ENCODE data around the gene ARAP3. TPM values are rescaled to one million over a fixed set of nuclear protein-coding genes. Genes with fewer than 3 reads are reported as not detected.
A peak's percentile ranks its signal among the peaks of the same experiment; 100 is the strongest.

ARAP3 gene
- total RNA-seq, 1 donor from 2014 or later = 8.6 TPM

- Mint-ChIP-seq H3K4me3 (ENCODE audit: unreplicated experiment) (no peak overlapping the region), H3K27me3 (ENCODE audit: unreplicated experiment) (peaks cover 8% of the 10 kb centered on the region), H3K27ac (ENCODE audit: unreplicated experiment) (peak overlapping the region; percentile 38), H3K9me3 (ENCODE audit: unreplicated experiment) (peaks cover 8% of the 10 kb centered on the region), H3K36me3 (ENCODE audit: unreplicated experiment) (no peaks in the 10 kb centered on the region), H3K4me1 (ENCODE audit: low read depth, unreplicated experiment) (peaks cover 8% of the 10 kb centered on the region)
- no peak for TF ChIP-seq CTCF (IDR thresholded peaks at IDR 0.05; ENCODE audit: partially characterized antibody, unreplicated experiment)
- no peak for DNase-seq
Observed at GRCh38 chr5:141697586-141697985, 15.6 kb upstream of the ARAP3 start.

GRCh38 chr5:141696431-141696830, 14.4 kb upstream of the ARAP3 start:
- no peak for TF ChIP-seq CTCF (IDR thresholded peaks at IDR 0.05; ENCODE audit: partially characterized antibody, unreplicated experiment)

GRCh38 chr5:141695627-141696215, 13.7 kb upstream of the ARAP3 start:
- Mint-ChIP-seq H3K27ac (ENCODE audit: unreplicated experiment) (no peak overlapping the region), H3K36me3 (ENCODE audit: unreplicated experiment) (no peaks in the 10 kb centered on the region), H3K4me1 (ENCODE audit: low read depth, unreplicated experiment) (peaks cover 4% of the 10 kb centered on the region), H3K9me3 (ENCODE audit: unreplicated experiment) (peaks cover 11% of the 10 kb centered on the region), H3K27me3 (ENCODE audit: unreplicated experiment) (peaks cover 8% of the 10 kb centered on the region), H3K4me3 (ENCODE audit: unreplicated experiment) (no peak overlapping the region)
- peak; percentile 32 for DNase-seq
- no peak for TF ChIP-seq CTCF (IDR thresholded peaks at IDR 0.05; ENCODE audit: partially characterized antibody, unreplicated experiment)

More at GRCh38 chr5:141696431-141696830, 14.4 kb upstream of the ARAP3 start:
- DNase-seq = no peak
- H3K36me3 Mint-ChIP-seq (ENCODE audit: unreplicated experiment) = no peaks in the 10 kb centered on the region
- H3K27me3 Mint-ChIP-seq (ENCODE audit: unreplicated experiment) = peaks cover 8% of the 10 kb centered on the region
- no peak overlapping the region for H3K4me3 Mint-ChIP-seq (ENCODE audit: unreplicated experiment)
- H3K9me3 Mint-ChIP-seq (ENCODE audit: unreplicated experiment) = peaks cover 7% of the 10 kb centered on the region
- H3K27ac Mint-ChIP-seq (ENCODE audit: unreplicated experiment) = no peak overlapping the region
- H3K4me1 Mint-ChIP-seq (ENCODE audit: low read depth, unreplicated experiment) = peaks cover 8% of the 10 kb centered on the region

GRCh38 chr5:141694479-141694878, 12.4 kb upstream of the ARAP3 start:
- Mint-ChIP-seq H3K36me3 (ENCODE audit: unreplicated experiment) (no peaks in the 10 kb centered on the region), H3K4me1 (ENCODE audit: low read depth, unreplicated experiment) (peaks cover 4% of the 10 kb centered on the region), H3K4me3 (ENCODE audit: unreplicated experiment) (no peak overlapping the region), H3K9me3 (ENCODE audit: unreplicated experiment) (peaks cover 11% of the 10 kb centered on the region), H3K27me3 (ENCODE audit: unreplicated experiment) (peaks cover 8% of the 10 kb centered on the region), H3K27ac (ENCODE audit: unreplicated experiment) (no peak overlapping the region)
- no peak for TF ChIP-seq CTCF (IDR thresholded peaks at IDR 0.05; ENCODE audit: partially characterized antibody, unreplicated experiment)
- no peak for DNase-seq

GRCh38 chr5:141692919-141693725, 11.1 kb upstream of the ARAP3 start:
- Mint-ChIP-seq H3K9me3 (ENCODE audit: unreplicated experiment) (peaks cover 11% of the 10 kb centered on the region), H3K27ac (ENCODE audit: unreplicated experiment) (no peak overlapping the region), H3K27me3 (ENCODE audit: unreplicated experiment) (peaks cover 7% of the 10 kb centered on the region), H3K36me3 (ENCODE audit: unreplicated experiment) (no peaks in the 10 kb centered on the region), H3K4me3 (ENCODE audit: unreplicated experiment) (peak overlapping the region; percentile 87), H3K4me1 (ENCODE audit: low read depth, unreplicated experiment) (peaks cover 4% of the 10 kb centered on the region)
- DNase-seq = no peak
- no peak for TF ChIP-seq CTCF (IDR thresholded peaks at IDR 0.05; ENCODE audit: partially characterized antibody, unreplicated experiment)

All from glutamatergic neuron (in vitro differentiated cells).